ENCODE data around the gene KNDC1.
"Not testable (repeated sequence)": the region's sequence is repeated elsewhere in the genome, so short reads cannot be mapped to it uniquely, and the experiment has no call there.

KNDC1 gene

GRCh38 chr10:133126431-133127290 is 33.4 kb upstream of the KNDC1 start:
- DNase-seq = no peak

- no peak for DNase-seq
Observed at GRCh38 chr10:133127291-133128125, 32.5 kb upstream of the KNDC1 start.

- no peak for DNase-seq
Observed at GRCh38 chr10:133128126-133129070, 31.6 kb upstream of the KNDC1 start.

- no peak for DNase-seq
Observed at GRCh38 chr10:133129071-133129858, 30.8 kb upstream of the KNDC1 start.

GRCh38 chr10:133129859-133130495 is 30.0 kb upstream of the KNDC1 start:
- no peak for DNase-seq

- no peak for DNase-seq
Observed at GRCh38 chr10:133130602-133131001, 29.4 kb upstream of the KNDC1 start.

- no peak for DNase-seq
Observed at GRCh38 chr10:133131053-133131452, 29.0 kb upstream of the KNDC1 start.

GRCh38 chr10:133131734-133132472 is 28.1 kb upstream of the KNDC1 start:
- no peak for DNase-seq

GRCh38 chr10:133132473-133133291 is 27.3 kb upstream of the KNDC1 start:
- no peak for DNase-seq

- DNase-seq = no peak
Observed at GRCh38 chr10:133133471-133134231, 26.4 kb upstream of the KNDC1 start.

- no peak for DNase-seq
Observed at GRCh38 chr10:133134411-133135115, 25.5 kb upstream of the KNDC1 start.

GRCh38 chr10:133135116-133135465 is 24.9 kb upstream of the KNDC1 start:
- no peak for DNase-seq

GRCh38 chr10:133137486-133138145 is 22.4 kb upstream of the KNDC1 start:
- not testable (repeated sequence) for DNase-seq

- no peak for DNase-seq
Observed at GRCh38 chr10:133139551-133140065, 20.4 kb upstream of the KNDC1 start.

GRCh38 chr10:133140417-133141143 is 19.4 kb upstream of the KNDC1 start:
- no peak for DNase-seq

GRCh38 chr10:133141144-133141957 is 18.7 kb upstream of the KNDC1 start:
- no peak for DNase-seq

All from GOT3 (cell line).